ENCODE results near the gene KCTD2.

Gene KCTD2

GRCh38 chr17:75073618-75074047 is 26.6 kb downstream of the KCTD2 start:
- no peak overlapping the region for H3K4me3 ChIP-seq (ENCODE audit: low read depth, low read length)
- no peak for DNase-seq (ENCODE audit: low read depth)
- TF ChIP-seq, protein P1, sequence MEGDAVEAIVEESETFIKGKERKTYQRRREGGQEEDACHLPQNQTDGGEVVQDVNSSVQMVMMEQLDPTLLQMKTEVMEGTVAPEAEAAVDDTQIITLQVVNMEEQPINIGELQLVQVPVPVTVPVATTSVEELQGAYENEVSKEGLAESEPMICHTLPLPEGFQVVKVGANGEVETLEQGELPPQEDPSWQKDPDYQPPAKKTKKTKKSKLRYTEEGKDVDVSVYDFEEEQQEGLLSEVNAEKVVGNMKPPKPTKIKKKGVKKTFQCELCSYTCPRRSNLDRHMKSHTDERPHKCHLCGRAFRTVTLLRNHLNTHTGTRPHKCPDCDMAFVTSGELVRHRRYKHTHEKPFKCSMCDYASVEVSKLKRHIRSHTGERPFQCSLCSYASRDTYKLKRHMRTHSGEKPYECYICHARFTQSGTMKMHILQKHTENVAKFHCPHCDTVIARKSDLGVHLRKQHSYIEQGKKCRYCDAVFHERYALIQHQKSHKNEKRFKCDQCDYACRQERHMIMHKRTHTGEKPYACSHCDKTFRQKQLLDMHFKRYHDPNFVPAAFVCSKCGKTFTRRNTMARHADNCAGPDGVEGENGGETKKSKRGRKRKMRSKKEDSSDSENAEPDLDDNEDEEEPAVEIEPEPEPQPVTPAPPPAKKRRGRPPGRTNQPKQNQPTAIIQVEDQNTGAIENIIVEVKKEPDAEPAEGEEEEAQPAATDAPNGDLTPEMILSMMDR (IDR thresholded peaks at IDR 0.05; ENCODE audit: control insufficient read depth, extremely low read depth, insufficient read depth), result no peak

- no peak overlapping the region for H3K4me3 ChIP-seq (ENCODE audit: low read depth, low read length)
- no peak for DNase-seq (ENCODE audit: low read depth)
- TF ChIP-seq, protein P1 (IDR thresholded peaks at IDR 0.05; ENCODE audit: control insufficient read depth, extremely low read depth, insufficient read depth), result no peak
Observed at GRCh38 chr17:75074532-75074931, 27.5 kb downstream of the KCTD2 start.

DNA sequence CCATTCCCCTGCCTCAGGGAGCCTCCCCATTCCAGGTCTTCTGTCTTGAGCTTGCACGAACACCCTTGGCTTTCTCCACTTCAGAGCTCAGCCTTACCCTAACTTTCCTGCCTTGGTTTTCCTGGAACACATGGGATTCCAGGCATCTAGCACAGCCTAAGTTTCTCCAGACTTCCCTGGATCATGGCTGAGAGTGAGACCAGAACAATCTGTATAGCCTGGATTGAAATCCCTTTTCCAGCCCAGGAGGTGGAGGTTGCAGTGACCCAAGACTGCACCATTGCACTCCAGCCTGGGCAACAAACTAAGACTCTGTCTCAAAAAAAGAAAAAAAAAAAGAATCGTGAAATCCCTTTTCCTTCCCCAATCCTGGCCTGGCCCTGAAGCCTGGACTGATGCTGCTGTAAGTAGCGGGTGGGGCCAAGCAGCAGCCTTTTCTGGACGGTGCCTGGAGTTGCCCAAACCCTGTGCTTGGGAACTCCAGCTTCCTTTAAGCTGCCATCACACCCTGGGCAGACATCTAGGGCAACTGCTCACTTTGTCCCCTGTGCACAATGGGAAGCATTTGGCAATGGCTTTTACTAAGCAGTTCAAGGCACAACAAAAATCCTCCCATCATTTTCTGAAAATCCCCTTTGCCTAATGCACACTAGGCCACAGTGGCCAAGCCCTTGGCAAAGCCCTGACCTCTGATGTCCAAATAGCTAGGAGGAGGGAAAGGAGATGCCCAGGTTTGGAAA is 28.7 kb downstream of the KCTD2 start:
- no peak overlapping the region for H3K4me3 ChIP-seq (ENCODE audit: low read depth, low read length)
- TF ChIP-seq, protein P1 (IDR thresholded peaks at IDR 0.05; ENCODE audit: control insufficient read depth, extremely low read depth, insufficient read depth), result no peak

DNA sequence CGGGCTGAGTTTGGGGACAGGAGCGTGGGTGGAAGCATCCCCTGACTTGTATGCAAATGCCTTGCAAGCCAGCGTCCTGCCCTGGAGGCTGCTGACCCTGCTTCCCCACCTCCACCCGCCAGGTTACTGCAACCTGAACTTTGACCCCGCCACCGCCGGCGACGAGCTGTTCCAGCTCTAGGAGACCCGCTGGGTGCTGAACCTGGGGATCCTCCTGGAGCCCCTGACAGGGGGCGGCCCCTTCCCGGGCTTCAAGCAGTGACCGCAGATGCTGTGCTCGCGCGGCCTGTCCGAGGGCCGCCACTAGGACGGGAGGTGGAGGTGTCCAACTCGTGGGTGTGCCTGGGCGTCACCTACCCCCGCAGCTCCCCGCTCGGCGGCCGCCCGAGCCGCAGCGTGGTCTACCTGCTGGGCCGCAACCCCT is 30.1 kb downstream of the KCTD2 start:
- no peak overlapping the region for H3K4me3 ChIP-seq (ENCODE audit: low read depth, low read length)
- TF ChIP-seq, protein P1 (IDR thresholded peaks at IDR 0.05; ENCODE audit: control insufficient read depth, extremely low read depth, insufficient read depth), result no peak
- DNase-seq (ENCODE audit: low read depth), result no peak

More for the DNA sequence above, 28.7 kb downstream of the KCTD2 start:
- no peak for DNase-seq (ENCODE audit: low read depth)

GRCh38 chr17:75077496-75078283 is 30.7 kb downstream of the KCTD2 start:
- TF ChIP-seq, protein P1 (IDR thresholded peaks at IDR 0.05; ENCODE audit: control insufficient read depth, extremely low read depth, insufficient read depth), result no peak
- H3K4me3 ChIP-seq (ENCODE audit: low read depth, low read length), result no peak overlapping the region
- no peak for DNase-seq (ENCODE audit: low read depth)

DNA sequence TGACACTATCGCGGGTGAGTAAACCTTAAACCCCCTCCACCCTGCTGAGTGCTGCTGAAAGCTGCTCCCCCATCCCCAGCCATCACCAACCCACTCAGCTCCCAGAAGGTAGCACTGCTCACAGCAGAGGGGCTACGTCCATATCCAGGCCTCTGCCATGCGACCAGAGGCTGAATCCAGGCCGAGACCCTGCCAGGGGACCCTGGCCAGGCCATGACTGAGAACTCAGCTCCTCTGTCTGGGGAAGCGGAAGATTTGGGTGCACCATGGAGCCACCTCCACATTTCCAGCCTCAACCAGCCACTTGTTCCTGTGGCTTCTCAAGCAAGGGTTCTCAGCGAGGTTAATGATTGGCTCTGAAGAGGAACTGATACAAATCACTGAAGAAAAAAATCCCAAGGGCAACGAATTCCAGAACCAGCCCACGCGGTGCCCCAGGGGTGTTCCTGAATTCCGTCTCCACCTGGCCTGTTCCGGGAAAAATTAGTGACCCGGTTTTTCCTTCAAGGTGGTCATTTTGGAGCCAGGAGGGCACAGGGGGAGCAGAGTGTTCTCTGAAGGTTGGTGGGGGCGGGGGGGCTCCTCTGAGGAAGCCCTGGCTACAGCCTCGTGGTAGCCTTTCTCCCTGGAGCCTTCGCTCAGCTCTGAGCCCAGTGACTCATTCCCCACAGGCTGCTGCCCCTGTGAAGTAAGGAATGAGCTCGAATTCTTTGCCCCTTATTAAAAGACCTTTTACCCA is 31.4 kb downstream of the KCTD2 start:
- no peak overlapping the region for H3K4me3 ChIP-seq (ENCODE audit: low read depth, low read length)
- no peak for DNase-seq (ENCODE audit: low read depth)
- TF ChIP-seq, protein P1 (IDR thresholded peaks at IDR 0.05; ENCODE audit: control insufficient read depth, extremely low read depth, insufficient read depth), result no peak
